Tibial nerve (tissue), 4 donors: Measurements from ENCODE around the gene PECR. TPM values are rescaled to one million over a fixed set of nuclear protein-coding genes. Genes with fewer than 3 reads are reported as not detected.
A peak's percentile ranks its signal among the peaks of the same experiment; 100 is the strongest.

ENCODE experiments used
- DNase-seq, 2 donors: peaks; one replicate each; pipeline ENCODE4 v3.0.0-alpha.2; 2019; ENCODE audit warnings: low spot score in 2 of 2
- H3K27ac ChIP-seq, 4 donors: fragments of 200-600 bp; sonication (generic) in 3 of 4; one replicate each; pipeline ENCODE4 v1.5.1; 2017 to 2019; ENCODE audit warnings: mild to moderate bottlenecking in 1 of 4
- H3K27me3 ChIP-seq, 2 donors: fragments of 200-600 bp; sonication (generic) in 1 of 2; one replicate each; pipeline versions ENCODE4 v1.5.1 to v1.6.0; 2017 to 2019
- H3K36me3 ChIP-seq, 3 donors: fragments of 200-600 bp; sonication (generic); one replicate each; pipeline ENCODE4 v1.5.1; 2018 to 2019
- H3K4me1 ChIP-seq, 4 donors: fragments of 200-600 bp; sonication (generic) in 3 of 4; one replicate each; pipeline ENCODE4 v1.5.1; 2017 to 2019
- H3K4me3 ChIP-seq, 4 donors: fragments of 200-600 bp; sonication (generic) in 3 of 4; one replicate each; pipeline ENCODE4 v1.5.1; 2017 to 2019; ENCODE audit warnings: mild to moderate bottlenecking in 1 of 4, moderate library complexity in 1 of 4
- H3K9me3 ChIP-seq, 4 donors: fragments of 200-600 bp; sonication (generic) in 3 of 4; one replicate each; pipeline ENCODE4 v1.5.1; 2017 to 2019
- CTCF ChIP-seq, 5 experiments: fragments of 200-600 bp in 3 of 5; fragments of 450-650 bp in 2 of 5; sonication (generic) in 3 of 5; IDR thresholded peaks; one replicate each; pipeline ENCODE4 v1.5.1; 2016 to 2019; ENCODE audit warnings: antibody characterized with exemption in 5 of 5, mild to moderate bottlenecking in 3 of 5, moderate library complexity in 2 of 5
- EP300 ChIP-seq, 2 donors: sonication (generic); formaldehyde crosslinking; IDR thresholded peaks; one replicate each; pipeline ENCODE4 v1.6.1; 2017; ENCODE audit warnings: antibody characterized with exemption in 2 of 2, mild to moderate bottlenecking in 1 of 2
- POLR2A ChIP-seq, 2 donors: fragments of 450-650 bp; IDR thresholded peaks; one replicate each; pipeline ENCODE4 v1.6.1; 2017; ENCODE audit warnings: antibody characterized with exemption in 2 of 2, mild to moderate bottlenecking in 2 of 2, moderate library complexity in 2 of 2
- WGBS, 2 donors: methylation state at CpG; one replicate each; pipeline ENCODE4 v1.1.5; 2018; 5-methylcytosine and 5-hydroxymethylcytosine counted together
- total RNA-seq, 4 donors: library from RNA; depleted of rRNA; stranded (reverse); fragments of >200 nt; gene quantifications; one replicate each; pipeline ENCODE4 v1.1.0, GENCODE V29; 2016

The PECR gene
- total RNA-seq, 4 donors from 2014 or later: 12.7 to 18.8 (median 16.0) TPM

- Histone ChIP-seq H3K36me3 (peaks cover 0 to 43% (median 0%) of the 10 kb centered on the region in 3 donors), H3K4me1 (no peaks in the 10 kb centered on the region), H3K4me3 (no peak overlapping the region), H3K9me3 (no peaks in the 10 kb centered on the region), H3K27me3 (no peaks in the 10 kb centered on the region), H3K27ac (no peak overlapping the region)
- no peak for TF ChIP-seq EP300 (IDR thresholded peaks at IDR 0.05)
- TF ChIP-seq POLR2A (IDR thresholded peaks at IDR 0.05): no peak
- no peak for TF ChIP-seq CTCF (IDR thresholded peaks at IDR 0.05)
- no peak for DNase-seq
- whole genome bisulfite sequencing, 2 donors: 40 to 50% methylated on average over 5 of the region's 5 CpGs
Measured at GRCh38 chr2:216044883-216045486, 36.6 kb downstream of the PECR start.

- Histone ChIP-seq H3K27me3 (no peaks in the 10 kb centered on the region), H3K4me3 (no peak overlapping the region), H3K36me3 (peaks cover 0 to 45% (median 0%) of the 10 kb centered on the region in 3 donors), H3K9me3 (no peaks in the 10 kb centered on the region), H3K27ac (no peak overlapping the region), H3K4me1 (no peaks in the 10 kb centered on the region)
- 84 to 96% methylated on average over 5 of the region's 5 CpGs for WGBS, 2 donors
- no peak for DNase-seq
- no peak for TF ChIP-seq CTCF (IDR thresholded peaks at IDR 0.05)
- TF ChIP-seq EP300 (IDR thresholded peaks at IDR 0.05): no peak
- TF ChIP-seq POLR2A (IDR thresholded peaks at IDR 0.05): no peak
Measured at GRCh38 chr2:216043949-216044348, 37.7 kb downstream of the PECR start.

GRCh38 chr2:216041438-216041837 is 40.2 kb downstream of the PECR start:
- no peak overlapping the region for H3K27ac ChIP-seq
- no peak for TF ChIP-seq CTCF (IDR thresholded peaks at IDR 0.05)
- no peak for TF ChIP-seq EP300 (IDR thresholded peaks at IDR 0.05)
- no peak for TF ChIP-seq POLR2A (IDR thresholded peaks at IDR 0.05)
- WGBS, 2 donors: 95 to 98% methylated on average over 2 of the region's 2 CpGs
- H3K4me3 ChIP-seq: no peak overlapping the region
- H3K4me1 ChIP-seq: no peaks in the 10 kb centered on the region
- no peaks in the 10 kb centered on the region for H3K9me3 ChIP-seq
- no peaks in the 10 kb centered on the region for H3K27me3 ChIP-seq
- DNase-seq: no peak
- peaks cover 0 to 63% (median 0%) of the 10 kb centered on the region in 3 donors for H3K36me3 ChIP-seq

GRCh38 chr2:216039918-216040317 is 41.7 kb downstream of the PECR start:
- Histone ChIP-seq H3K27me3 (no peaks in the 10 kb centered on the region), H3K4me1 (no peaks in the 10 kb centered on the region), H3K9me3 (no peaks in the 10 kb centered on the region), H3K36me3 (peaks cover 0 to 72% (median 0%) of the 10 kb centered on the region in 3 donors), H3K27ac (no peak overlapping the region), H3K4me3 (no peak overlapping the region)
- TF ChIP-seq CTCF (IDR thresholded peaks at IDR 0.05) (no peak), POLR2A (IDR thresholded peaks at IDR 0.05) (no peak), EP300 (IDR thresholded peaks at IDR 0.05) (no peak)
- no peak for DNase-seq
- 93 to 94% methylated on average over 3 of the region's 3 CpGs for WGBS, 2 donors

- H3K27me3 ChIP-seq: no peaks in the 10 kb centered on the region
- TF ChIP-seq POLR2A (IDR thresholded peaks at IDR 0.05) (no peak), CTCF (IDR thresholded peaks at IDR 0.05) (peak; percentile 63 to 89 (median 85))
- no peak overlapping the region for H3K27ac ChIP-seq
- peak; percentile 55 to 81 for DNase-seq
- peaks cover 0 to 6% (median 0%) of the 10 kb centered on the region in 4 donors for H3K4me1 ChIP-seq
- no peak overlapping the region for H3K4me3 ChIP-seq
- no peaks in the 10 kb centered on the region for H3K9me3 ChIP-seq
- WGBS, 2 donors: 44 to 70% methylated on average over 1 of the region's 1 CpG
- peaks cover 0 to 35% (median 0%) of the 10 kb centered on the region in 3 donors for H3K36me3 ChIP-seq
Measured at GRCh38 chr2:216034065-216034464, 47.5 kb downstream of the PECR start.
